HL-60 (cell line): ENCODE data around the gene ASCC3.

ENCODE experiments used
- DNase-seq, 2 experiments: peaks; one replicate each; pipeline ENCODE4 v3.0.0-alpha.2; 2010 to 2020; ENCODE audit warnings: low read depth in 1 of 2, low spot score in 1 of 2
- H3K27ac ChIP-seq: fragments of 250-450 bp; sonication (Bioruptor Pico); replicated peaks from 2 replicates; pipeline ENCODE4 v1.5.1; 2020; ENCODE audit warnings: mild to moderate bottlenecking, moderate library complexity
- H3K27me3 ChIP-seq: fragments of 250-450 bp; sonication (Bioruptor Pico); 2 replicates; pipeline ENCODE4 v1.5.1; 2021; ENCODE audit warnings: mild to moderate bottlenecking, moderate library complexity; ENCODE audit not compliant: insufficient read depth, poor library complexity, severe bottlenecking
- H3K4me3 ChIP-seq: replicated peaks from 2 replicates; pipeline ENCODE4 v1.5.1; 2011; ENCODE audit warnings: mild to moderate bottlenecking, control low read depth, low read length; ENCODE audit not compliant: insufficient read depth
- CTCF ChIP-seq: IDR thresholded peaks from one replicate; pipeline ENCODE4 v1.5.1; 2011; ENCODE audit warnings: low read length, control low read depth, inconsistent platforms; ENCODE audit not compliant: insufficient read depth
- GABPA ChIP-seq: IDR thresholded peaks from 2 replicates; pipeline ENCODE4 v1.6.1; 2012; ENCODE audit warnings: low read depth
- POLR2AphosphoS5 ChIP-seq: IDR thresholded peaks from 2 replicates; pipeline ENCODE4 v1.6.1; 2012; ENCODE audit warnings: low read depth
- SPI1 ChIP-seq: IDR thresholded peaks from 2 replicates; pipeline ENCODE4 v1.6.1; 2012; ENCODE audit warnings: low read depth, mild to moderate bottlenecking, borderline replicate concordance
- TF ChIP-seq, protein P1 (sequence below): IDR thresholded peaks from 2 replicates; pipeline ENCODE4 v1.6.1; 2012; ENCODE audit warnings: low read depth; ENCODE audit not compliant: insufficient replicate concordance

The ASCC3 gene

DNA sequence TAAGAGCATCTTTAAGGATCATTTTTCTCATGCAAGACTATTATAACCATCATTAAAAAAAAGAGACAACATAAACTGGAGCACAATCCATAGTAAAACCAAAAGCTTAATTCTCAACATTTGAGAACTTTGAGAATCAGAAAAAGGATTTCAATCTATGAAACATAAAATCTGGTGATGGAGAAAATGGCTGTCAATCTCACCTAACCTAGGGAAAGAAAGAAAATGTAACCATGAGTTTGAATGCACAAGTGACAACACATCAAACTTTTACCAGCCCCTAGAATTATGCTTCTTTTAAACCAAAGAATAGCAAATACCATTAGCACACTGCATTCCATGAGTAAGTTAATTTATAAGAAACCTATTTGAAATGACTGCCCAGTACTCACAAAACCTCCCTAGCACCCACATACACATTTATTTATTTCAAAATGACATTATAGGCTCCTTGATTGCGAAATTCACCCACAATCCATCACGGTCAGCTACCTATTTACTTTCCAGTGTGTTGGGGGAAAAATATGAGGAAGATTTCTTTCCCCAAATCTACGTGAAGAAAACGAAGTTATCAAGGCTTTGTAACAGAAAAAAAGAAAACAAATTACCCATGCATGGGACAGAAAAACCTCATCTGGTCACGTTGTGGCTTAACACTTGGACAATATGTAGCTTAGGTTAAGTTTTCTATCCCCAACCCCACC lies 828 bp downstream of the ASCC3 start:
- DNase-seq: peak in 1 of 2 experiments; percentile 18
- peak overlapping the region; percentile 79 for H3K27ac ChIP-seq
- no peak for TF ChIP-seq CTCF
- TF ChIP-seq, protein P1, sequence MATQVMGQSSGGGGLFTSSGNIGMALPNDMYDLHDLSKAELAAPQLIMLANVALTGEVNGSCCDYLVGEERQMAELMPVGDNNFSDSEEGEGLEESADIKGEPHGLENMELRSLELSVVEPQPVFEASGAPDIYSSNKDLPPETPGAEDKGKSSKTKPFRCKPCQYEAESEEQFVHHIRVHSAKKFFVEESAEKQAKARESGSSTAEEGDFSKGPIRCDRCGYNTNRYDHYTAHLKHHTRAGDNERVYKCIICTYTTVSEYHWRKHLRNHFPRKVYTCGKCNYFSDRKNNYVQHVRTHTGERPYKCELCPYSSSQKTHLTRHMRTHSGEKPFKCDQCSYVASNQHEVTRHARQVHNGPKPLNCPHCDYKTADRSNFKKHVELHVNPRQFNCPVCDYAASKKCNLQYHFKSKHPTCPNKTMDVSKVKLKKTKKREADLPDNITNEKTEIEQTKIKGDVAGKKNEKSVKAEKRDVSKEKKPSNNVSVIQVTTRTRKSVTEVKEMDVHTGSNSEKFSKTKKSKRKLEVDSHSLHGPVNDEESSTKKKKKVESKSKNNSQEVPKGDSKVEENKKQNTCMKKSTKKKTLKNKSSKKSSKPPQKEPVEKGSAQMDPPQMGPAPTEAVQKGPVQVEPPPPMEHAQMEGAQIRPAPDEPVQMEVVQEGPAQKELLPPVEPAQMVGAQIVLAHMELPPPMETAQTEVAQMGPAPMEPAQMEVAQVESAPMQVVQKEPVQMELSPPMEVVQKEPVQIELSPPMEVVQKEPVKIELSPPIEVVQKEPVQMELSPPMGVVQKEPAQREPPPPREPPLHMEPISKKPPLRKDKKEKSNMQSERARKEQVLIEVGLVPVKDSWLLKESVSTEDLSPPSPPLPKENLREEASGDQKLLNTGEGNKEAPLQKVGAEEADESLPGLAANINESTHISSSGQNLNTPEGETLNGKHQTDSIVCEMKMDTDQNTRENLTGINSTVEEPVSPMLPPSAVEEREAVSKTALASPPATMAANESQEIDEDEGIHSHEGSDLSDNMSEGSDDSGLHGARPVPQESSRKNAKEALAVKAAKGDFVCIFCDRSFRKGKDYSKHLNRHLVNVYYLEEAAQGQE: no peak
- TF ChIP-seq GABPA: no peak
- no peak for TF ChIP-seq POLR2AphosphoS5
- TF ChIP-seq SPI1: no peak
- no peaks in the 10 kb centered on the region for H3K27me3 ChIP-seq
- H3K4me3 ChIP-seq: peak overlapping the region; percentile 98

- Histone ChIP-seq H3K27ac (no peak overlapping the region), H3K27me3 (no peaks in the 10 kb centered on the region), H3K4me3 (no peak overlapping the region)
- DNase-seq: no peak
- TF ChIP-seq, protein P1: no peak
- TF ChIP-seq SPI1: no peak
- TF ChIP-seq GABPA: no peak
- no peak for TF ChIP-seq POLR2AphosphoS5
- no peak for TF ChIP-seq CTCF
Observed at GRCh38 chr6:100879317-100879716, 1.8 kb downstream of the ASCC3 start.

DNA sequence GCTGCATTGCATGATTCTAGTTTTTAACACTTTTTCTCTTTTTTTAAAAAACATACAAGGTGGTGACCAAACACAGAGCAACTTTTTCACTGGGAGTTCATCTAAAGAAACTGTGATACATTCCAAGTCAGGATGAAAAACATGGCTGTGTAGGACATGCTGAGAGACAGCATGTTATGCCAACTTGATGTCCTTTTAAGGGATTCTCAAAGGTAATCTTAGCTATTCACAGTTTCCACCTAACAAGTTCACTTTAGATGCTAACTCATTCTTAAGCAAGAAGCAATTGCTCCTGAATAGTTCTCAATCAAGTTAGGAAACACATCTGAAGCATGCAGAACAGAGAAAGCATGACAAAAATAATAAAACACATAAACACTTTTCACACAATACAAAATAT lies 3.3 kb downstream of the ASCC3 start:
- DNase-seq: no peak
- Histone ChIP-seq H3K27me3 (no peaks in the 10 kb centered on the region), H3K27ac (no peak overlapping the region), H3K4me3 (no peak overlapping the region)
- no peak for TF ChIP-seq SPI1
- TF ChIP-seq, protein P1: no peak
- TF ChIP-seq GABPA: no peak
- no peak for TF ChIP-seq CTCF
- no peak for TF ChIP-seq POLR2AphosphoS5
